H1 (cell line): Measurements from ENCODE around the gene CROT. TPM values are rescaled to one million over a fixed set of nuclear protein-coding genes. Genes with fewer than 3 reads are reported as not detected.
A peak's percentile ranks its signal among the peaks of the same experiment; 100 is the strongest.

Experiments used
- CTCF ChIA-PET: fragments of 300-600 bp; sonication (Branson Sonifier 250); formaldehyde crosslinking; loops from one replicate; lab custom pipeline; 2021; ENCODE audit not compliant: partially characterized antibody; lab: Charles Lee
- POLR2A ChIA-PET: fragments of 300-600 bp; sonication (Branson Sonifier 250); formaldehyde crosslinking; loops from one replicate; lab custom pipeline; 2021; ENCODE audit warnings: inconsistent platforms; ENCODE audit not compliant: partially characterized antibody; lab: Charles Lee
- DNase-seq, 2 experiments: peaks; one replicate each; pipeline versions ENCODE4 v3.0.0 to v3.0.0-alpha.2; 2010 to 2022; ENCODE audit warnings: low spot score in 2 of 2, low read depth in 1 of 2, mixed read lengths in 1 of 2
- FAIRE-seq: peaks from 2 replicates; lab custom pipeline; 2011; peaks lifted over from hg19 to GRCh38; lab: Jason Lieb, UNC
- H2AFZ ChIP-seq: 2 replicates; pipeline ENCODE4 v1.8.1; 2012; ENCODE audit warnings: low read length, inconsistent platforms
- H2AK5ac ChIP-seq: 2 replicates; pipeline ENCODE4 v1.6.1; 2013; ENCODE audit warnings: low read depth, low read length
- H2BK120ac ChIP-seq: replicated peaks from 2 replicates; pipeline ENCODE3; 2013; ENCODE audit warnings: low read depth, low read length, inconsistent platforms
- H2BK12ac ChIP-seq: 2 replicates; pipeline ENCODE4 v1.6.1; 2013; ENCODE audit warnings: low read depth, low read length
- H2BK15ac ChIP-seq: 2 replicates; pipeline ENCODE4 v1.6.1; 2013; ENCODE audit warnings: low read length
- H2BK20ac ChIP-seq: 2 replicates; pipeline ENCODE4 v1.6.1; 2013; ENCODE audit warnings: low read length
- H2BK5ac ChIP-seq: 2 replicates; pipeline ENCODE4 v1.6.1; 2013; ENCODE audit warnings: low read depth, low read length
- H3K14ac ChIP-seq: 2 replicates; pipeline ENCODE4 v1.6.1; 2013; ENCODE audit warnings: inconsistent platforms; ENCODE audit not compliant: insufficient read length
- H3K18ac ChIP-seq: 2 replicates; pipeline ENCODE4 v1.6.1; 2013; ENCODE audit warnings: low read length; ENCODE audit errors: extremely low read depth
- H3K23ac ChIP-seq: 2 replicates; pipeline ENCODE4 v1.6.1; 2013; ENCODE audit warnings: inconsistent platforms; ENCODE audit not compliant: insufficient read length
- H3K23me2 ChIP-seq: 2 replicates; pipeline ENCODE4 v1.6.1; 2013; ENCODE audit warnings: low read depth, low read length
- H3K27ac ChIP-seq: 2 replicates; pipeline ENCODE4 v1.6.1; 2011; ENCODE audit warnings: low read depth, low read length, inconsistent platforms
- H3K27me3 ChIP-seq, 4 experiments: replicated peaks in 1 of 4; 1 replicate in 1 of 4; 2 replicates in 3 of 4; pipeline versions ENCODE4 v1.6.1 to v1.8.1; 2011 to 2013; ENCODE audit warnings: low read length in 3 of 4, mild to moderate bottlenecking in 3 of 4, inconsistent platforms in 2 of 4, mixed read lengths in 2 of 4, moderate library complexity in 1 of 4; ENCODE audit not compliant: control insufficient read depth in 3 of 4, insufficient read depth in 3 of 4; ENCODE audit errors: extremely low read depth in 1 of 4
- H3K36me3 ChIP-seq, 4 experiments: 2 replicates each; pipeline versions ENCODE4 v1.6.1 to v1.8.1; 2011 to 2013; ENCODE audit warnings: mild to moderate bottlenecking in 4 of 4, low read length in 3 of 4, moderate library complexity in 2 of 4, control low read depth in 1 of 4, inconsistent platforms in 1 of 4; ENCODE audit not compliant: insufficient read depth in 4 of 4, control insufficient read depth in 2 of 4
- H3K4ac ChIP-seq: replicated peaks from 2 replicates; pipeline ENCODE3; 2013; ENCODE audit warnings: low read length, low read depth, mixed read lengths, inconsistent platforms; ENCODE audit not compliant: insufficient read length
- H3K4me1 ChIP-seq, 4 experiments: replicated peaks in 1 of 4; 1 replicate in 1 of 4; 2 replicates in 3 of 4; pipeline versions ENCODE4 v1.6.1 to v1.8.1; 2011 to 2013; ENCODE audit warnings: low read length in 3 of 4, inconsistent platforms in 2 of 4, mixed read lengths in 1 of 4; ENCODE audit not compliant: insufficient read depth in 4 of 4, control insufficient read depth in 3 of 4
- H3K4me2 ChIP-seq, 2 experiments: 2 replicates each; pipeline versions ENCODE4 v1.6.1 to v1.8.1; 2011 to 2013; ENCODE audit warnings: low read depth in 2 of 2, low read length in 2 of 2, control low read depth in 1 of 2, inconsistent platforms in 1 of 2, mild to moderate bottlenecking in 1 of 2; ENCODE audit not compliant: insufficient read depth in 1 of 2
- H3K4me3 ChIP-seq, 4 experiments: fragments of 200-600, 300-600 bp in 1 of 4; sonication (generic), shearing (Covaris generic), sonication (Bioruptor Twin) in 1 of 4; 2 replicates each; pipeline versions ENCODE4 v1.5.1 to v1.8.1; 2011 to 2016; ENCODE audit warnings: low read length in 4 of 4, low read depth in 3 of 4, control low read depth in 2 of 4, inconsistent platforms in 2 of 4, mild to moderate bottlenecking in 2 of 4, mixed read lengths in 1 of 4, moderate library complexity in 1 of 4; ENCODE audit not compliant: insufficient read depth in 2 of 4; ENCODE audit errors: extremely low read depth in 1 of 4
- H3K56ac ChIP-seq: replicated peaks from 2 replicates; pipeline ENCODE3; 2013; ENCODE audit warnings: low read depth, mild to moderate bottlenecking, mixed read lengths, low read length, inconsistent platforms; ENCODE audit not compliant: insufficient read length
- H3K79me1 ChIP-seq: 2 replicates; pipeline ENCODE4 v1.6.1; 2013; ENCODE audit warnings: low read depth, low read length, control low read depth
- H3K79me2 ChIP-seq, 2 experiments: 2 replicates each; pipeline versions ENCODE4 v1.6.1 to v1.8.1; 2012 to 2013; ENCODE audit warnings: low read length in 2 of 2, mild to moderate bottlenecking in 2 of 2, inconsistent platforms in 1 of 2; ENCODE audit not compliant: insufficient read depth in 2 of 2, control insufficient read depth in 1 of 2
- H3K9ac ChIP-seq, 4 experiments: replicated peaks in 1 of 4; 1 replicate in 1 of 4; 2 replicates in 3 of 4; pipeline versions ENCODE4 v1.6.1 to v1.8.1; 2011 to 2013; ENCODE audit warnings: low read depth in 3 of 4, low read length in 3 of 4, control low read depth in 2 of 4, mild to moderate bottlenecking in 2 of 4, moderate library complexity in 2 of 4, inconsistent platforms in 1 of 4; ENCODE audit errors: extremely low read depth in 1 of 4
- H3K9me3 ChIP-seq, 2 experiments: 2 replicates each; pipeline versions ENCODE4 v1.6.1 to v1.8.1; 2012 to 2013; ENCODE audit warnings: mild to moderate bottlenecking in 2 of 2, moderate library complexity in 2 of 2, control low read depth in 1 of 2, inconsistent platforms in 1 of 2, low read depth in 1 of 2, low read length in 1 of 2, mixed read lengths in 1 of 2; ENCODE audit not compliant: insufficient read depth in 2 of 2
- H4K20me1 ChIP-seq, 2 experiments: replicated peaks in 1 of 2; 2 replicates each; pipeline versions ENCODE3 to v1.8.1; 2011 to 2013; ENCODE audit warnings: inconsistent platforms in 2 of 2, low read length in 2 of 2, mild to moderate bottlenecking in 1 of 2; ENCODE audit not compliant: insufficient read depth in 2 of 2, control insufficient read depth in 1 of 2
- H4K5ac ChIP-seq: 2 replicates; pipeline ENCODE4 v1.6.1; 2013; ENCODE audit warnings: low read length, low read depth, mixed read lengths, inconsistent platforms; ENCODE audit not compliant: insufficient read length
- H4K8ac ChIP-seq: 2 replicates; pipeline ENCODE4 v1.8.0; 2013; ENCODE audit warnings: mild to moderate bottlenecking, moderate library complexity, low read length, inconsistent platforms; ENCODE audit not compliant: insufficient read depth; ENCODE audit errors: extremely low read depth
- H4K91ac ChIP-seq: replicated peaks from 2 replicates; pipeline ENCODE3; 2013; ENCODE audit warnings: low read length, mixed read lengths, inconsistent platforms; ENCODE audit not compliant: insufficient read length
- EZH2 ChIP-seq: fragments of 200-600 bp; sonication (generic); IDR thresholded peaks from 2 replicates; pipeline ENCODE4 v1.7.1; 2012; ENCODE audit warnings: low read depth, mild to moderate bottlenecking, moderate library complexity, low read length, inconsistent platforms; ENCODE audit not compliant: severe bottlenecking
- GTF2F1 ChIP-seq: IDR thresholded peaks from 2 replicates; pipeline ENCODE4 v1.6.1; 2012; ENCODE audit warnings: low read depth, low read length, improper control_type of control experiment, borderline replicate concordance
- KDM1A ChIP-seq: fragments of 200-600, 300-600 bp; sonication (generic); IDR thresholded peaks from 2 replicates; pipeline ENCODE4 v1.7.1; 2016; ENCODE audit warnings: mild to moderate bottlenecking, low read length, borderline replicate concordance
- NRF1 ChIP-seq: IDR thresholded peaks from 2 replicates; pipeline ENCODE4 v1.6.1; 2011; ENCODE audit warnings: mild to moderate bottlenecking, low read depth, low read length, improper control_type of control experiment
- RBBP5 ChIP-seq: IDR thresholded peaks from 2 replicates; pipeline ENCODE4 v1.7.1; 2012; ENCODE audit warnings: low read depth, mild to moderate bottlenecking, inconsistent platforms, low read length, moderate library complexity, borderline replicate concordance
- TEAD4 ChIP-seq: IDR thresholded peaks from 2 replicates; pipeline ENCODE4 v1.6.1; 2012; ENCODE audit warnings: low read depth, low read length, inconsistent platforms, mixed read lengths
- WGBS, 2 experiments: shearing (Covaris generic) in 1 of 2; methylation state at CpG; one replicate each; pipeline versions ENCODE4 v1.1.6 to v1.1.7; 2013 to 2015; ENCODE audit warnings: low lambda C conversion rate in 2 of 2, mixed read lengths in 2 of 2, inconsistent platforms in 1 of 2, low coverage in 1 of 2, missing lambda C conversion rate in 1 of 2; ENCODE audit not compliant: insufficient replicate concordance in 2 of 2, insufficient coverage in 1 of 2, insufficient read length in 1 of 2; ENCODE audit errors: extremely low coverage in 1 of 2, missing lambda C conversion rate in 1 of 2; 5-methylcytosine and 5-hydroxymethylcytosine counted together
- polyA plus RNA-seq, 7 experiments: library from polyadenylated mRNA; depleted of rRNA in 3 of 7; stranded (reverse) in 5 of 7; unstranded in 2 of 7; fragments of >200 nt in 5 of 7; fragments of 200-250 nt in 2 of 7; gene quantifications; 1 replicate in 5 of 7; 2 replicates in 1 of 7; 4 replicates in 1 of 7; pipeline versions ENCODE4 v1.2.1 to v1.2.3, GENCODE V29; 2011 to 2013; ENCODE audit warnings: missing spikeins in 2 of 7, mixed read lengths in 2 of 7
- total RNA-seq: library from RNA; stranded (reverse); fragmentation: NEBNext Ultra II Directional; extraction: Animal tissue kit (Norgen Biotek cat#: 25700); gene quantifications from 2 replicates; pipeline ENCODE4 v1.2.1, GENCODE V29; 2021

The CROT gene
- total and polyA plus RNA-seq, 2 of the 8 experiments (the other 6 are each of a cell fraction or from before 2014, with no cell fraction given) = 2.2 to 5.6 TPM

GRCh38 chr7:87330316-87330715 is 15.1 kb upstream of the CROT start:
- Histone ChIP-seq H2BK15ac (no peak overlapping the region), H3K27me3 (no peaks in the 10 kb centered on the region), H2BK120ac (peak overlapping the region; percentile 75), H4K8ac (no peak overlapping the region)
- no peak for FAIRE-seq
- no peak for TF ChIP-seq TEAD4
- no peak for TF ChIP-seq NRF1
- no peak for TF ChIP-seq RBBP5
- no peak for TF ChIP-seq KDM1A
- no peak for TF ChIP-seq EZH2
- no peak for TF ChIP-seq GTF2F1
- TF ChIP-seq, all 59 proteins: peak for 0
- POLR2A ChIA-PET = no interaction called here
- H3K14ac ChIP-seq = no peak overlapping the region
- no peak overlapping the region for H3K4me2 ChIP-seq
- no peak overlapping the region for H3K4me3 ChIP-seq
- H3K79me1 ChIP-seq = no peaks in the 10 kb centered on the region
- H3K23ac ChIP-seq = no peak overlapping the region
- H3K27ac ChIP-seq = no peak overlapping the region
- H3K36me3 ChIP-seq = peaks cover 0 to 21% (median 3%) of the 10 kb centered on the region in 4 experiments; a peak in 3 of 8 replicates
- no peak overlapping the region for H2BK12ac ChIP-seq
- no peak overlapping the region for H2AFZ ChIP-seq
- CTCF ChIA-PET = interaction anchor here (0.6 to 4.2 kb wide), 8 partner anchors 9 to 109 kb away, joined by 3 to 18 read pairs (median 6); partner anchors contain the start of gene CROT
- H2BK20ac ChIP-seq = no peak overlapping the region
- 91% methylated on average over 3 of the region's 3 CpGs; no CpG with 5 or more reads in 1 of the 2 experiments for WGBS, 2 experiments
- H2BK5ac ChIP-seq = 0 out of 2 replicates have a peak overlapping the region, but pooled peaks have one; percentile 21
- no peaks in the 10 kb centered on the region for H3K4me1 ChIP-seq
- H3K23me2 ChIP-seq = no peaks in the 10 kb centered on the region
- H3K4ac ChIP-seq = no peak overlapping the region
- DNase-seq = no peak
- H3K79me2 ChIP-seq = no peaks in the 10 kb centered on the region
- peak overlapping the region; percentile 65 for H4K91ac ChIP-seq
- H3K9ac ChIP-seq = no peak overlapping the region
- H3K9me3 ChIP-seq = peaks cover 45 to 50% of the 10 kb centered on the region in 2 experiments
- no peak overlapping the region for H4K5ac ChIP-seq
- no peak overlapping the region for H3K18ac ChIP-seq
- H3K56ac ChIP-seq = no peak overlapping the region
- H4K20me1 ChIP-seq = no peaks in the 10 kb centered on the region
- H2AK5ac ChIP-seq = no peak overlapping the region
